Activated CD8-positive, alpha-beta memory T cell treated with anti-CD3 and anti-CD28 coated beads for 1 hour (primary cell): Measurements from ENCODE around the gene RANBP3.

Experiments used
- DNase-seq, 2 donors: peaks; one replicate each; pipeline ENCODE4 v3.0.0-alpha.2; 2020; ENCODE audit warnings: low read depth in 1 of 2; ENCODE audit errors: extremely low read depth in 1 of 2

RANBP3 gene

GRCh38 chr19:5908773-5909442 is 69.0 kb downstream of the RANBP3 start:
- no peak for DNase-seq

GRCh38 chr19:5907241-5907640 is 70.7 kb downstream of the RANBP3 start:
- DNase-seq = no peak

GRCh38 chr19:5905114-5905778 is 72.7 kb downstream of the RANBP3 start:
- DNase-seq = no peak

- DNase-seq = peak; percentile 99 to 100
Observed at GRCh38 chr19:5904352-5905113, 73.4 kb downstream of the RANBP3 start, which contains the start of gene VMAC. Gene VMAC (plus strand): TSS chr19:5904872. CDS start chr19:5904891, 19 bp downstream.

- peak; percentile 89 to 98 for DNase-seq
Observed at GRCh38 chr19:5903624-5904351, 74.2 kb downstream of the RANBP3 start, which contains the start of gene NDUFA11. Gene NDUFA11 (minus strand): TSS chr19:5903790. CDS start chr19:5903708, 82 bp downstream.

GRCh38 chr19:5903056-5903623 is 74.8 kb downstream of the RANBP3 start:
- DNase-seq = no peak

- DNase-seq = no peak
Observed at GRCh38 chr19:5900976-5901375, 77.0 kb downstream of the RANBP3 start.

- DNase-seq = no peak
Observed at GRCh38 chr19:5899728-5900526, 78.0 kb downstream of the RANBP3 start.

- no peak for DNase-seq
Observed at GRCh38 chr19:5897189-5897969, 80.6 kb downstream of the RANBP3 start.

- no peak for DNase-seq
Observed at GRCh38 chr19:5896365-5897076, 81.4 kb downstream of the RANBP3 start.

- no peak for DNase-seq
Observed at GRCh38 chr19:5895890-5896289, 82.0 kb downstream of the RANBP3 start.

GRCh38 chr19:5895409-5895808 is 82.5 kb downstream of the RANBP3 start:
- DNase-seq = no peak

GRCh38 chr19:5894704-5895349 is 83.1 kb downstream of the RANBP3 start:
- DNase-seq = no peak

GRCh38 chr19:5893907-5894703 is 83.8 kb downstream of the RANBP3 start:
- no peak for DNase-seq

GRCh38 chr19:5893296-5893903 is 84.5 kb downstream of the RANBP3 start:
- no peak for DNase-seq

- DNase-seq = no peak
Observed at GRCh38 chr19:5892772-5893275, 85.1 kb downstream of the RANBP3 start.
